NT2/D1 (cell line): Measurements from ENCODE around the gene THTPA.
"Not testable (repeated sequence)": the region's sequence is repeated elsewhere in the genome, so short reads cannot be mapped to it uniquely, and the experiment has no call there.

ENCODE experiments used
- DNase-seq: peaks from one replicate; pipeline ENCODE4 v3.0.0-alpha.2; 2011; ENCODE audit warnings: low read depth, low spot score
- H3K27me3 ChIP-seq: 2 replicates; pipeline ENCODE4 v1.6.0; 2011; ENCODE audit warnings: mild to moderate bottlenecking; ENCODE audit not compliant: insufficient read length, insufficient read depth
- H3K36me3 ChIP-seq: 2 replicates; pipeline ENCODE4 v1.6.1; 2011; ENCODE audit warnings: mild to moderate bottlenecking, low read length, mixed read lengths; ENCODE audit not compliant: insufficient read depth, insufficient read length
- H3K4me1 ChIP-seq: 2 replicates; pipeline ENCODE4 v1.5.1; 2011; ENCODE audit not compliant: insufficient read depth, insufficient read length
- H3K4me3 ChIP-seq: 2 replicates; pipeline ENCODE4 v1.5.1; 2011; ENCODE audit warnings: low read depth; ENCODE audit not compliant: insufficient read length
- H3K9ac ChIP-seq: 2 replicates; pipeline ENCODE4 v1.6.0; 2011; ENCODE audit warnings: low read depth; ENCODE audit not compliant: insufficient read length
- H3K9me3 ChIP-seq: 2 replicates; pipeline ENCODE4 v1.5.1; 2011; ENCODE audit warnings: mild to moderate bottlenecking, low read length; ENCODE audit not compliant: insufficient read depth
- SUZ12 ChIP-seq: IDR thresholded peaks from 2 replicates; pipeline ENCODE4 v1.6.1; 2011; ENCODE audit not compliant: insufficient read length, insufficient read depth; ENCODE audit errors: extremely low read depth
- YY1 ChIP-seq: IDR thresholded peaks from 2 replicates; pipeline ENCODE4 v1.6.1; 2011; ENCODE audit not compliant: insufficient read length, insufficient read depth
- ZNF274 ChIP-seq: IDR thresholded peaks from 2 replicates; pipeline ENCODE4 v1.6.1; 2011; ENCODE audit warnings: mild to moderate bottlenecking, low read depth, low read length

The THTPA gene

GRCh38 chr14:23602181-23603095 lies 46.4 kb downstream of the THTPA start:
- no peak for DNase-seq
- Histone ChIP-seq H3K9me3 (no peaks in the 10 kb centered on the region), H3K9ac (no peak overlapping the region), H3K36me3 (no peaks in the 10 kb centered on the region), H3K4me3 (no peak overlapping the region), H3K27me3 (no peaks in the 10 kb centered on the region), H3K4me1 (no peaks in the 10 kb centered on the region)
- no peak for TF ChIP-seq SUZ12
- no peak for TF ChIP-seq ZNF274
- TF ChIP-seq YY1: no peak

GRCh38 chr14:23603103-23603502 lies 47.0 kb downstream of the THTPA start:
- Histone ChIP-seq H3K9me3 (no peaks in the 10 kb centered on the region), H3K4me3 (no peak overlapping the region), H3K9ac (no peak overlapping the region), H3K4me1 (no peaks in the 10 kb centered on the region), H3K27me3 (no peaks in the 10 kb centered on the region), H3K36me3 (no peaks in the 10 kb centered on the region)
- TF ChIP-seq ZNF274: no peak
- TF ChIP-seq YY1: no peak
- TF ChIP-seq SUZ12: no peak
- DNase-seq: no peak

- Histone ChIP-seq H3K36me3 (no peaks in the 10 kb centered on the region), H3K9me3 (no peaks in the 10 kb centered on the region), H3K9ac (no peak overlapping the region), H3K27me3 (no peaks in the 10 kb centered on the region), H3K4me3 (no peak overlapping the region), H3K4me1 (no peaks in the 10 kb centered on the region)
- no peak for DNase-seq
- TF ChIP-seq YY1 (no peak), ZNF274 (no peak), SUZ12 (no peak)
Observed at GRCh38 chr14:23604148-23604547, 48.1 kb downstream of the THTPA start.

GRCh38 chr14:23604675-23605170 lies 48.7 kb downstream of the THTPA start:
- Histone ChIP-seq H3K9ac (no peak overlapping the region), H3K27me3 (no peaks in the 10 kb centered on the region), H3K4me3 (no peak overlapping the region), H3K4me1 (no peaks in the 10 kb centered on the region), H3K36me3 (no peaks in the 10 kb centered on the region), H3K9me3 (no peaks in the 10 kb centered on the region)
- TF ChIP-seq ZNF274: no peak
- no peak for TF ChIP-seq YY1
- no peak for TF ChIP-seq SUZ12
- no peak for DNase-seq

GRCh38 chr14:23605931-23606585 lies 50.0 kb downstream of the THTPA start:
- no peak for TF ChIP-seq YY1
- no peak for TF ChIP-seq ZNF274
- TF ChIP-seq SUZ12: no peak
- no peak for DNase-seq
- Histone ChIP-seq H3K4me3 (no peak overlapping the region), H3K27me3 (no peaks in the 10 kb centered on the region), H3K9me3 (peaks cover 8% of the 10 kb centered on the region; the same call in 1 of the 2 replicates), H3K4me1 (no peaks in the 10 kb centered on the region), H3K9ac (no peak overlapping the region), H3K36me3 (no peaks in the 10 kb centered on the region)

- H3K27me3 ChIP-seq: no peaks in the 10 kb centered on the region
- peaks cover 8% of the 10 kb centered on the region; the same call in 1 of the 2 replicates for H3K9me3 ChIP-seq
- no peak for TF ChIP-seq YY1
- no peak for TF ChIP-seq SUZ12
- TF ChIP-seq ZNF274: no peak
- H3K4me1 ChIP-seq: no peaks in the 10 kb centered on the region
- H3K9ac ChIP-seq: no peak overlapping the region
- DNase-seq: no peak
- no peaks in the 10 kb centered on the region for H3K36me3 ChIP-seq
- no peak overlapping the region for H3K4me3 ChIP-seq
Observed at GRCh38 chr14:23608454-23608853, 52.4 kb downstream of the THTPA start.

- no peak for DNase-seq
- no peaks in the 10 kb centered on the region for H3K36me3 ChIP-seq
- no peaks in the 10 kb centered on the region for H3K27me3 ChIP-seq
- H3K9me3 ChIP-seq: peaks cover 8% of the 10 kb centered on the region; the same call in 1 of the 2 replicates
- H3K9ac ChIP-seq: no peak overlapping the region
- H3K4me1 ChIP-seq: no peaks in the 10 kb centered on the region
- TF ChIP-seq ZNF274: no peak
- no peak for TF ChIP-seq YY1
- TF ChIP-seq SUZ12: no peak
- H3K4me3 ChIP-seq: no peak overlapping the region
Observed at GRCh38 chr14:23609001-23609400, 52.9 kb downstream of the THTPA start.

GRCh38 chr14:23609411-23610089 lies 53.5 kb downstream of the THTPA start:
- H3K9ac ChIP-seq, H3K36me3 ChIP-seq, DNase-seq, H3K27me3 ChIP-seq, H3K4me1 ChIP-seq, H3K4me3 ChIP-seq, H3K9me3 ChIP-seq: not testable (repeated sequence)
